HG03103 (cell line): Measurements from ENCODE around the gene NOP9.
"Not testable (repeated sequence)": the region's sequence is repeated elsewhere in the genome, so short reads cannot be mapped to it uniquely, and the experiment has no call there.

Experiments
- ATAC-seq: cut with Tn5 transposase; IDR thresholded peaks from one replicate; pipeline ENCODE4 v1.9.1; 2021; ENCODE audit warnings: low read depth; ENCODE audit not compliant: unreplicated experiment

The NOP9 gene

GRCh38 chr14:24342889-24343288 lies 43.2 kb downstream of the NOP9 start:
- ATAC-seq, result no peak

GRCh38 chr14:24343795-24344660 lies 44.4 kb downstream of the NOP9 start:
- ATAC-seq, result no peak

GRCh38 chr14:24347134-24347533 lies 47.5 kb downstream of the NOP9 start:
- ATAC-seq, result no peak

- ATAC-seq, result no peak
Observed at GRCh38 chr14:24348186-24348585, 48.5 kb downstream of the NOP9 start.

- no peak for ATAC-seq
Observed at GRCh38 chr14:24349742-24350141, 50.1 kb downstream of the NOP9 start.

- no peak for ATAC-seq
Observed at GRCh38 chr14:24351517-24351916, 51.9 kb downstream of the NOP9 start.

GRCh38 chr14:24353559-24354481 lies 54.2 kb downstream of the NOP9 start:
- ATAC-seq, result no peak

- ATAC-seq, result not testable (repeated sequence)
Observed at GRCh38 chr14:24354482-24354825, 54.8 kb downstream of the NOP9 start.

- ATAC-seq, result no peak
Observed at GRCh38 chr14:24355009-24355408, 55.4 kb downstream of the NOP9 start.

GRCh38 chr14:24356208-24356607 lies 56.6 kb downstream of the NOP9 start:
- ATAC-seq, result no peak
